Parathyroid adenoma (tissue), 2 donors: ENCODE data around the gene TMC4.

Source experiments
- H2AFZ ChIP-seq: fragments of 300-600 bp; sonication (generic); one replicate; pipeline ENCODE4 v1.7.0; 2017; ENCODE audit warnings: antibody characterized with exemption, mild to moderate bottlenecking
- H3K27ac ChIP-seq: fragments of 300-600 bp; sonication (generic); one replicate; pipeline ENCODE4 v1.7.0; 2017
- H3K27me3 ChIP-seq: fragments of 300-600 bp; sonication (generic); one replicate; pipeline ENCODE4 v1.7.0; 2017; ENCODE audit warnings: low read length; ENCODE audit not compliant: control insufficient read depth, insufficient read depth
- H3K36me3 ChIP-seq: fragments of 300-600 bp; sonication (generic); one replicate; pipeline ENCODE4 v1.7.0; 2017; ENCODE audit warnings: low read length; ENCODE audit not compliant: control insufficient read depth, insufficient read depth
- H3K4me1 ChIP-seq: fragments of 300-600 bp; sonication (generic); one replicate; pipeline ENCODE4 v1.7.0; 2017; ENCODE audit warnings: control low read depth
- H3K4me2 ChIP-seq: fragments of 300-600 bp; sonication (generic); one replicate; pipeline ENCODE4 v1.7.0; 2017; ENCODE audit warnings: low read length
- H3K4me3 ChIP-seq: fragments of 300-600 bp; sonication (generic); one replicate; pipeline ENCODE4 v1.7.0; 2017; ENCODE audit warnings: low read depth, low read length
- H3K79me2 ChIP-seq: fragments of 300-600 bp; sonication (generic); one replicate; pipeline ENCODE4 v1.7.0; 2017; ENCODE audit warnings: control low read depth
- H3K9ac ChIP-seq: fragments of 300-600 bp; sonication (generic); one replicate; pipeline ENCODE4 v1.7.0; 2017; ENCODE audit warnings: mild to moderate bottlenecking
- H3K9me3 ChIP-seq: fragments of 300-600 bp; sonication (generic); one replicate; pipeline ENCODE4 v1.7.0; 2017; ENCODE audit warnings: low read length; ENCODE audit not compliant: control insufficient read depth
- CTCF ChIP-seq: fragments of 300-600 bp; sonication (generic); IDR thresholded peaks from one replicate; pipeline ENCODE4 v1.7.0; 2017; ENCODE audit warnings: antibody characterized with exemption, mild to moderate bottlenecking
- donor health status: primary hyperparathyroidism.

TMC4 gene

GRCh38 chr19:54159352-54160181 is 13.4 kb downstream of the TMC4 start, which contains the start of gene LENG1:
LENG1 (minus strand) TSS chr19:54159721; CDS start chr19:54159695, 26 bp downstream.
- H3K9me3 ChIP-seq, result no peaks in the 10 kb centered on the region
- H3K79me2 ChIP-seq, result peaks cover 3% of the 10 kb centered on the region
- no peaks in the 10 kb centered on the region for H3K36me3 ChIP-seq
- peak within 1 kb of the TSS; percentile 50 for H3K9ac ChIP-seq
- H3K4me1 ChIP-seq, result peaks cover 13% of the 10 kb centered on the region
- no peaks in the 10 kb centered on the region for H3K27me3 ChIP-seq
- peak within 1 kb of the TSS; percentile 79 for H3K4me2 ChIP-seq
- H2AFZ ChIP-seq, result peak within 1 kb of the TSS; percentile 95
- H3K27ac ChIP-seq, result peak within 1 kb of the TSS; percentile 95
- peak; percentile 48 for TF ChIP-seq CTCF
- H3K4me3 ChIP-seq, result peak within 1 kb of the TSS; percentile 88

- TF ChIP-seq CTCF, result no peak
- Histone ChIP-seq H3K4me1 (peaks cover 13% of the 10 kb centered on the region), H3K36me3 (no peaks in the 10 kb centered on the region), H3K4me3 (peak overlapping the region; percentile 88), H3K27ac (peak overlapping the region; percentile 95), H3K79me2 (peaks cover 3% of the 10 kb centered on the region), H3K9ac (peak overlapping the region; percentile 40), H3K27me3 (no peaks in the 10 kb centered on the region), H3K4me2 (peak overlapping the region; percentile 68), H2AFZ (peak overlapping the region; percentile 95), H3K9me3 (no peaks in the 10 kb centered on the region)
Measured at GRCh38 chr19:54158812-54159351, 14.1 kb downstream of the TMC4 start.

- Histone ChIP-seq H3K36me3 (no peaks in the 10 kb centered on the region), H3K4me1 (peaks cover 13% of the 10 kb centered on the region), H3K79me2 (peaks cover 3% of the 10 kb centered on the region), H3K4me2 (no peak overlapping the region), H3K9me3 (no peaks in the 10 kb centered on the region), H3K9ac (no peak overlapping the region), H3K27ac (no peak overlapping the region), H3K27me3 (no peaks in the 10 kb centered on the region), H2AFZ (no peak overlapping the region), H3K4me3 (no peak overlapping the region)
- no peak for TF ChIP-seq CTCF
Measured at GRCh38 chr19:54156953-54157352, 16.0 kb downstream of the TMC4 start.

- Histone ChIP-seq H3K36me3 (no peaks in the 10 kb centered on the region), H3K9ac (no peak overlapping the region), H3K27ac (no peak overlapping the region)
Measured at GRCh38 chr19:54156490-54156889, 16.5 kb downstream of the TMC4 start.

More at GRCh38 chr19:54156490-54156889, 16.5 kb downstream of the TMC4 start:
- Histone ChIP-seq H3K27me3 (no peaks in the 10 kb centered on the region), H3K4me1 (peaks cover 13% of the 10 kb centered on the region), H3K4me3 (no peak overlapping the region), H3K79me2 (peaks cover 3% of the 10 kb centered on the region), H2AFZ (no peak overlapping the region), H3K4me2 (no peak overlapping the region), H3K9me3 (no peaks in the 10 kb centered on the region)
- TF ChIP-seq CTCF, result no peak
